ENCODE measurements around the gene DUOXA2.
"Not testable (repeated sequence)": the region's sequence is repeated elsewhere in the genome, so short reads cannot be mapped to it uniquely, and the experiment has no call there.

Gene DUOXA2

DNA sequence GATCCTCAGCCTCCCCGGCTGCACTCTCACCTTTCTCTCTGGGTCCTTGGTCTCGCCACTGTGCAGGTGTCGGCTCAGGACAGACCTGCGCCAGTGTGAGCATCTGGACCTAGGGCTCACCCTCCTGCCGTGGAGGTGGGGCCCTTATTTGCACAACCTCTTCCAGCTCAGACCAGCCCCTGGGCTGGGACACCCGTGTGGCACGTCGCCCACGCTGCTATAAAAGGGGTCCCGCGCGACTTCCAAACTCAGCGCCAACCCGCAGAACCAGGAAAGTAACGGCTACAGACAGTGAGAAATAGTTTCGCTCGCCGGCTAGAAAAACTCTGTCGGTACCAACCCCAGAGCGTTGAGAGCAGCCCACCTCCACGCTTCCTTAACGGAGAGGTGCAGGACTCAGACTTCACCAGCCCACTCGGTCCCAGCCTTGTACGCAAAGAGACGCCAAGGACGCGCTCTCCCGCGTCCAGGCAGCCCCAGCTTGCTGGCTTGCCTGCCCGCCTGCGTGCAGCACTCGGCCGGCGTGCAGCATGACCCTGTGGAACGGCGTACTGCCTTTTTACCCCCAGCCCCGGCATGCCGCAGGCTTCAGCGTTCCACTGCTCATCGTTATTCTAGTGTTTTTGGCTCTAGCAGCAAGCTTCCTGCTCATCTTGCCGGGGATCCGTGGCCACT lies at the start of gene DUOXA2, which contains the start of gene DUOX2:
Gene DUOXA2, plus strand, starts transcription at position 251 of the 675 bp plus-strand sequence. Its CDS starts 280 bp downstream, at position 531.
Gene DUOX2, minus strand, starts transcription at position 97 of the 675 bp plus-strand sequence. CDS start 761 bp downstream, outside the sequence.
- no peak for DNase-seq

DNA sequence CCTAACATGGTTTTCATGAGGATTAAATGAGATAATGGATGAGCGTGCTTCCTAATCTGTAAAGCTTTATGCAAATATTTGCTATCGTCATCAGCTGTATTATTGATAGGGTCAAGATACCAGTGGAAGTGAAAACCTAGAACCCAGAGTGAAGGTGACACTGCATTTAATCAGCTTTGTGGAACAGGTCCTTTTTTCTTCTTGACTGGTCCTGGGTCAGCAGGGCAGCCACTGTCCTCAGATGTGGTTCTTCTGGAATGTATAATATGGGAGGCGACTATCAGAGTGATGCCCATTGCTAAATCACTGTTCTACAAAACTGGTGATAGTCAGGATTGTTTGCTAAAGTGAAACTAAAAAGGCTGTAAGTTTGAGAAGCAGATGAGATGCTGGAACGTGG lies 49.7 kb upstream of the DUOXA2 start:
- no peak for DNase-seq

- not testable (repeated sequence) for DNase-seq
Observed at GRCh38 chr15:45069942-45070360, 44.2 kb upstream of the DUOXA2 start.

GRCh38 chr15:45073602-45074001 lies 40.5 kb upstream of the DUOXA2 start:
- not testable (repeated sequence) for DNase-seq

DNA sequence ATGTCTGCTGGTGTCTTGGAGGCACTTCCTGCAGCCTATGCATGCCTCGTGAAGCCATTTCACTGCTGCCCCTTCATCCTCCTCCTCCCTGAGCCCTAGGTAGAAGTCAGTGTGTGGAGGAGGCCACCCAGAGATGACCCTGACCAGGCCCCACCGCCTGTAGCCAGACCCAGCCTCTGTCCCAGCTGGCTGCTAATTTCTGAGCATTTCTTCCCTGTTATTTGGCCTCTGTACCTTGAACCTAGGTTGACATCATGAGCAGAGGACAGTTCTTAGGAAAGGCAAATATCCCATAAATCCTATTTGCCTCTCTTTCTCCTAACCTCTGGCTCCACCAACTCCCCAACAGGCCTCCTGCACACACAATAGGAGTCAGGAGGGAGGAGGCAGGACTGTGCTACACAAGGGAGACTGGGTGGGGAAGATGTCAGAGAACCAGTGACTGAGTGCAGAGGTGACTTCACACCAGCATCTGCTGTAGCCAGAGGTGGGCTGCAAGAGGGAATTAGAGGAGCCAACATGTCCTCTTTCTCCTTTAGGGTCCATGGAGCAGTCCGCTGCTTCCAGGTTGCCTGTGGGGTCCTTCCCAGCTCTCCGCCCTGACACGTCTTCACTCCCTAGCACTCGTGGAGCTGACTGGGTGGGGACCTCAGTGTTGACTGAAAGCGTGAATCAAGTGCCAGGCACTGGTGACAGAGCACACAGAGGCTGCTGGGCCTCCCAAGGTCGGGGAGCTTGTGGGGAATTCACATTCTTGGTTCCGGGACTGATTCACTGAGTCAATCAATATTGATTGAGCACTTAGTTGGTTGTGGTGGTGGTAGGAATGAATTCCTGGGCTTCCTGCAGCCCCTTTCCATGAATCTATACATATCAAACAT lies 38.4 kb upstream of the DUOXA2 start:
- DNase-seq = not testable (repeated sequence)

GRCh38 chr15:45077391-45077790 lies 36.7 kb upstream of the DUOXA2 start:
- DNase-seq = not testable (repeated sequence)

- not testable (repeated sequence) for DNase-seq
Observed at GRCh38 chr15:45079201-45079600, 34.9 kb upstream of the DUOXA2 start.

DNA sequence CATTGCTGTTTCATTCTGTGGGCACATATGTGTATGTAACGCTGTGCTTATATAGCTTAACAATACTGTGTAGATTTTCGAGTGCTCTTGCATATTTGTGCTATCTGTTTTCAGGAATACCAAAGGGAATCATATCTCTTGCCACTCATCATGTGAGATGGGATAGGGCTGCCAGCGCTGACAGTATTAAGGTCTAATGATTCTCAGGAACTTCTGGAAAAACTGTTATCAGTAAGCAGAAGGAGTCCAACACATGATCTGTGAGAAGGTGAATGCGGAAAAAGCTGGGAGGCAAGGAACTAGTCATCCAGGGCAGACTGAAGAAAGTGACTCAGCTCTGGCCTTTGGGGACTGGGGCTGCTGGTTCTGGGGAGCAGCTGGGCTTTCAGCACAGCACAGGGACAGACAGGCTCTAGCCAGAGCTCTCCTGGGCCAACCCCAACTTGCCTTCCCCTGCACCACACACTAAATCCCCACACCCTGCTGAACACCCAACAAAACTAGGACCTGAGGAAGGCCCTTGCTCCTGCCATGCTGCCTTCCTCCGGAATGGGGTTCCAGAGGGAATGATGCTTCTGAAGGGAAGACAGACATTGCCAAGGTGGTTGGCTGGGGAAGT lies 34.4 kb upstream of the DUOXA2 start:
- DNase-seq = not testable (repeated sequence)

DNA sequence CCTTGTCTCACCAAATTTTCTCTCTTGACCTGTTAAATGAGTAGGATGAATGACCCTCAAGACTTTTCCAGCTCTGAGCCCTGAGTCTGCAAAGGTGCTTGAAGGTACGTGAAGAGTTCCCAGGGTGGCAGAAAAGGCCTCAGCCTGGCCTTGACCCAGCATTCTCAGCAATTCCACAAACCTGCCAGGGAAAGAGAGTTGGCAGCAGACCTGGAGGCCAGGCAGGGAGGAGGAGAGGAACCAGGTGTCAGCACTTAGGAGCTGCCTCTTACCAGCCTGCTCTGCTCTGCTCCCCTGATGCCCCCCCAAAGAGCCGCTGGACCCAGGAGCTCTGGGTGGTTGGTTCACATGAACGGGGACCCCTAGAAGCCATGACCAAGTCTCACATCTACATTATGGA lies 33.5 kb upstream of the DUOXA2 start:
- not testable (repeated sequence) for DNase-seq

DNA sequence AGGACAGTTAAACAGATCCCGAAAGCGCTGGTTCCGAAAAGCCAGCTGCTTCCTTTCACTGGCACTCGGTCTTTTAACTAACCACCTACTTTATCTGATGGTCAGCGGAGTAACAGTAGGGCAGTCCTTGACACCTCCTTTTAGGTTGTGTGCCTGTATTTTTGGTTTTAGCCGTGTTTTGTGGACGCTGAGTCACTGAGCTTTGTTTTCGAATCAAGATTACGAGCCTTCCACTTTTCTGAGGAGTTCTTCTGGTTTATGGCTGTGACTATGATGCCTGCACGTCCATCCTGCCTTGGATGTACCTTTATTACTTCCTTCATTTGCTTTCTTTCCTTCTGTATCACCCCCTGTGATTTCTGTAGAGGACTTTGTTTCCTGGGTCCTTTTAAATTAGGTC lies 31.7 kb upstream of the DUOXA2 start:
- DNase-seq = not testable (repeated sequence)

DNA sequence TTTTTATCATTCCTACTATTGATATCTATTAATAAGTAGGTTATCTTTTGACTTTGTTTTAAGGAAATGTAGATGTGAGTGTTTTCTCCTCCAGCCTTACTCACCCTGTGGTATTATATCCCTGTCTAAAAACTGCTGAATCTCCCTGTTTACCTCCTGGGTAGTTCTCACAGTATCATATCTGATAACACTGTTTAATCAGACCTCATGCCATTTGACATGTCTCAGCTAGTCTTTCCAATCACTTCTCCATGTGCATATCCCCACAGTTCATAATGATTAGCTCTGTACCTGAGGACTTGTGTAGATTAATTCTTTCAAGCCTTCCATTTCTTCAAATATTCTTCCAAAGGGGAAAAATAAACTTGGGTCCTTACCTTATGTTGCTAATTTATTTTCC lies 30.9 kb upstream of the DUOXA2 start:
- no peak for DNase-seq

DNA sequence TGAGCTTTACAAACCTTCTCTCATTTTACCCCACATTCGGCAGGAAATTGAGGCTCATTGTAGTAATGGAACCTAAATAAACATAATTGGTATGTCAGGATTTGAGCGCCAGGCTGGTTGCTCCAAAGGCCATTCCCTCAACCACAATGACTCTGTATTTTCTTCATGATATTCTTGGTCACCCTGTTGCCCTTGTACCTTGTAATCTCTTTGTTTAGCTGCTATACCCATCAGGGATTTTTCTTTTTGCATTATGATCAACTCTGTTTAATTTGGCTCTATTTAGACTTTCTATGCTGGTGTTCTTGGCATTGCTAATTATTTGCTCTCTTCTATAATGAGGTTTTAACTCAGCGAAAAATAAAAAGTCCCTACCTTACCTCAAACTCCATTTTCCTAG lies 30.0 kb upstream of the DUOXA2 start:
- DNase-seq = no peak

GRCh38 chr15:45087513-45087912 lies 26.6 kb upstream of the DUOXA2 start:
- no peak for DNase-seq

DNA sequence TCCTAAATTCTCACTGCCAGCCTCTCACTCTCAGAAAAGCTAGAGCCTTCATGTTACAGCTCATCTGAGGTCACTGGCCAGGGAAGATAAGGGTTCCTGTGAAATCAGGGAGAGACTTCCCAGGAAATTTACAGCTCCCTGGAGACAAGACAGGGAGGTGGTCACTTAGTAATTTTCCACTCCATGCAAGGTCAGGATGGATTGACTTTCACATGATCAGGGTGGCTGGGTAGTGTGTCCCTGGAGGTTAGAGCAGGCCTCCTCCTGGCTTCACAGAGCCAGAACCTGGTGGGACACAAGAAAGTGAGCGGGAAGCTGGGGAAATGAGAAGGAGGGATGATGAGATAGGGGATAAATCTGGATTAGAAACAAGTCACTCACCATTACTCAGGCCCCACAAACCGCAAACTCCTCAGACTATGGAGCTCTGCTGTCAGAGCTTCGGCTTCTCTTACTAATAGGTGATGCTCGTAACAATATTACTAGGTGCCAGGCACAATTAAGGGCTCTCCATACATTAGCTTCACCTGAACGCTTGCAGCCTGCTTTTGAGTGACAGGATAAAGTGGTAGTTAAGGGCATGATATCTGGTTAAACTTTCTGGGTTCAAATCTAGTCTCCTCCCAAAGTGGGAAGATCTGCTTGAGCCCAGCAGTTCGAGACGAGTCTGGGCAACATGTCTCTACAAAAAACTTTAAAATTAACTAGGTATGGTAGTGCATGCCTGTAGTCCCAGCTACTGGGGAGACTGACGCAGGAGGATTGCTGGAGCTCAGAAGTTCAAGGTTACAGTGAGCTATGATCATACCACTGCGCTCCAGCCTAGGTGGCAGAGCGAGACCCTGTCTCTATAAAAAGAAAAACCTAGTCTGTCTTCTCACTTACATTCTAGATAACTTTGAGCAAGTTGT lies 25.1 kb upstream of the DUOXA2 start:
- peak; percentile 50 for DNase-seq

GRCh38 chr15:45089712-45090373 lies 24.3 kb upstream of the DUOXA2 start:
- no peak for DNase-seq

DNA sequence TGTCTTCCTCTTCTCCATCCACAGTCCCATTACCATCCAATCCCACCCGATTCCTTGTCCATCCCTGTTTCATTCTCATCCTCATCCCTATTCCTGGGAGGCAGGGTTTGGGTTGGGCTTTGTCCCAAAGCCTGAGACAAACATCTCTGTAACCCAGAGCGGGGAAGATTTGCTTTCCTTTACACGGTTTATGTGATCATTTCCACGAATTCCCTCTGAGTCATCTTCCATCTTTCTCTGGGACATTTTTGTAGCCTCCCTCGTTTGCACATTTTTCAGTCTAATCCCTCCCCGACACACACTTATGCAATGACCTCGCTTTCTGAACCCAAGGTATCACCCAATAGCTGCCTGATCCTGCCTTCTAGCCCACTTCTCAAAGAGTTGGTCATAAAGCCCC lies 23.0 kb upstream of the DUOXA2 start:
- peak; percentile 56 for DNase-seq

DNA sequence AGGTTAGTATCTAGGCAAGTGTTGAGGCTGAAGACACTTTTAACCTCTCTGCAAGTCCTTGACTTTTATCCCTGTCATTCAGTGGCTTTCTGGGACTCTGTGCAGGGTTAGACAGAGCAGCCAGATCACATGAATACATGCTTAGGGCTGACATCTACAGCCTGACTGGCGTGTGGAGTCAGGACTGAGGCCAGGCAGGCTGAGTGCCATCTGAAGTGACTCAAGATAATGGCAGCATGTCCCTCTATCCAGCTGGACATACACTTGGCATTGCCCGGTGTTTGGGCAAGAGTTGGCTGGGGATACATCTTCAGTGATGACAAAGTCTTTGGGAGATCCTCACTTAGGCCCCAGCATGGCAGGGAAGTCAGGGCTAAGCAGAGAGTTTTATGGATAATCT lies 22.6 kb upstream of the DUOXA2 start:
- no peak for DNase-seq

GRCh38 chr15:45093013-45093412 lies 21.1 kb upstream of the DUOXA2 start:
- DNase-seq = no peak

- no peak for DNase-seq
Observed at GRCh38 chr15:45093622-45094357, 20.3 kb upstream of the DUOXA2 start.

DNA sequence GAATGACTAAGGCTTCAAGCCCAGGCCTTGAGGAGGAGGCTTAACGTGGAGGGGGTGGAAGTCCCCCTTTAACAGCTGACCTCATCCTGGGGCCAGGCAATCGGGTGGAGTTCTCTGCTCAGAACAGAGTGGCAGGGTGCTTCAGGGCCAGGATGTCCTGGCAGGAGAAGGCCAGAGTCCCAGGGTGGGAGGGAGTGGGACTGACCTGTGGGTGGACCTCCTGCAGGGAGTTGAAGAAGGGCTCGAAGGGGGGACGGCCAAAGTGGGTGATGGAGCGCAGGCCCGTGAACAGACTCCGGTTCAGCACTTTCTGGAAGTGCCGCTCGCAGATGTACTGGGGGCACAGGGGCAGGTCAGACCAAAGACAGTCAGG lies 19.8 kb upstream of the DUOXA2 start:
- no peak for DNase-seq

GRCh38 chr15:45095661-45096060 lies 18.5 kb upstream of the DUOXA2 start:
- no peak for DNase-seq
